WI38 (cell line): Measurements from ENCODE around the gene MBOAT2.

Experiments used
- H3K4me3 ChIP-seq: 2 replicates; pipeline ENCODE4 v1.5.1; 2011; ENCODE audit warnings: low read depth, mild to moderate bottlenecking, control low read depth, low read length
- TF ChIP-seq, protein P1 (sequence below): IDR thresholded peaks from 2 replicates; pipeline ENCODE4 v1.5.1; 2012; ENCODE audit warnings: low read depth, mild to moderate bottlenecking, control low read depth, low read length

MBOAT2 gene

GRCh38 chr2:8892111-8892510 lies 111.4 kb downstream of the MBOAT2 start:
- H3K4me3 ChIP-seq = no peak overlapping the region
- TF ChIP-seq, protein P1, sequence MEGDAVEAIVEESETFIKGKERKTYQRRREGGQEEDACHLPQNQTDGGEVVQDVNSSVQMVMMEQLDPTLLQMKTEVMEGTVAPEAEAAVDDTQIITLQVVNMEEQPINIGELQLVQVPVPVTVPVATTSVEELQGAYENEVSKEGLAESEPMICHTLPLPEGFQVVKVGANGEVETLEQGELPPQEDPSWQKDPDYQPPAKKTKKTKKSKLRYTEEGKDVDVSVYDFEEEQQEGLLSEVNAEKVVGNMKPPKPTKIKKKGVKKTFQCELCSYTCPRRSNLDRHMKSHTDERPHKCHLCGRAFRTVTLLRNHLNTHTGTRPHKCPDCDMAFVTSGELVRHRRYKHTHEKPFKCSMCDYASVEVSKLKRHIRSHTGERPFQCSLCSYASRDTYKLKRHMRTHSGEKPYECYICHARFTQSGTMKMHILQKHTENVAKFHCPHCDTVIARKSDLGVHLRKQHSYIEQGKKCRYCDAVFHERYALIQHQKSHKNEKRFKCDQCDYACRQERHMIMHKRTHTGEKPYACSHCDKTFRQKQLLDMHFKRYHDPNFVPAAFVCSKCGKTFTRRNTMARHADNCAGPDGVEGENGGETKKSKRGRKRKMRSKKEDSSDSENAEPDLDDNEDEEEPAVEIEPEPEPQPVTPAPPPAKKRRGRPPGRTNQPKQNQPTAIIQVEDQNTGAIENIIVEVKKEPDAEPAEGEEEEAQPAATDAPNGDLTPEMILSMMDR = no peak

- TF ChIP-seq, protein P1 = no peak
These were observed 113.5 kb downstream of the MBOAT2 start for GRCh38 chr2:8889978-8890377.

DNA sequence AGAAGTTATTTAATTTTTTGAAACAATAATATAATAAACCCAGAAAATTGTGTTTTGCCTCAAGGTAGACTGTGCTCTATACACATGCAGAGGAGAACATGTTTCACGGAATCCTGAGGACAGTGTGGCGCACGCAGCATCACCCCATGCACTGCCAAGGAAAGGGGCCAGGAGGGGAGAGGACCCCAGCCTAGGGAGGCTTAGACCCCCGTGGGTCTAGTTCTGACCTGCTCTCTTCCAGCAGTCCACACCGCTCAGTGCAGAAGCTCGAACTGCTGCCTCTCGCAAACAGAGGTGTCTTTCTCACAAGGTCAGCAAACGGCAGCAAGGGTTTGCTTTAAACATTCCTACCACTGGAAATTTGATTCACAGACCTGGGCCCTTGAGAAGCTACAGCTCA lies 114.5 kb downstream of the MBOAT2 start:
- TF ChIP-seq, protein P1 = no peak

More at GRCh38 chr2:8889978-8890377, 113.5 kb downstream of the MBOAT2 start:
- no peak overlapping the region for H3K4me3 ChIP-seq

GRCh38 chr2:8886876-8887275 lies 116.6 kb downstream of the MBOAT2 start:
- H3K4me3 ChIP-seq = no peak overlapping the region
- TF ChIP-seq, protein P1 = no peak

More for the DNA sequence above, 114.5 kb downstream of the MBOAT2 start:
- H3K4me3 ChIP-seq = no peak overlapping the region

DNA sequence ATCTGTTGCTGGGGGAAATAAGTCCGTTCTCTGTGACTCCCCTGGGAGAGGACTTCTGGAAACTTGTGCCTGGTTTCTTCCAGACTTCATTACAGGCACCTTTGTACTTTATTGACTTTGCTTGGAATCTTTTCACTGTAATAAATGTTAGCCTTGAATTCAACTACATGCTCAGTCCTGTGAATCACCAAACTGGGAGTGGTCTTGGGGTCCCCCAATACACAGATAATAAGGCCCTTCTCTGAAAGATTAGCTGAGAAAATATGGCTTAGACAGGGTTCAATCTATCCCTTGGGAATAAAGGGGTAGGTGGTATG lies 117.3 kb downstream of the MBOAT2 start:
- H3K4me3 ChIP-seq = no peak overlapping the region
- TF ChIP-seq, protein P1 = no peak

DNA sequence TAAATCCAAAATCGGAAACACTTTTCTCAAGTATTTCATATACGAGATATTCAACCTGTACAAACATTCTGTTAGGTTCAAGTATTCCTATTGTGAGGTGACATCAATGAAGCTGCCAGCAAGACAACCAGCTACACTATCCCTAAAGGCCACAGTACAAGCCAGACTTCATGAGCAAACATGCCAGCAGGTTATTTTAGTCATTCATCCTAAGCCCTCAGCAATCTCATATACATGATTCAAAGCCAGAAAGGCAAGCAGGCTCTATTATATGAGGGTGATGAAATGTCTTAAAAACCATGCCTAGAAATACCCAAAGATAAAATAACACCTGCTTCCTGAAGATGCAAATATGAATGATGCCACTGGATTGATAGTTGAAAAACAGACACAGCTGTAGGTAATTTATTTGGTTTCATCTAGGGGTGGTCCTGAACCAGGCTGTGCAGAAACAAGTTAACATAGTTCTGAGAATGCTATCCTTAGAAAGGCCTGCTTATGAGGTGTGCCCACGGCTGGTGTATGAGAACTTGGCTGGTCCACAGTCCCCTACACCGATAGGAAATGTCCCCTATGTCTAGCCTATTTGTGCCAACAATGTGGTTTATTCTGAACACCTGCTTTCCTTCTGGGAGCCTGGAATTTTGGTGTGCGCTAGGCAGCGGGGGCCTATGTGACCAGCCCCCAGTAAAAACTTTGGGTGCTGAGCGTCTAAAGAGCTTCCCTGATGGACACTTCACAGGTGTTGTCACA lies 117.9 kb downstream of the MBOAT2 start:
- TF ChIP-seq, protein P1 = no peak
- H3K4me3 ChIP-seq = no peak overlapping the region

DNA sequence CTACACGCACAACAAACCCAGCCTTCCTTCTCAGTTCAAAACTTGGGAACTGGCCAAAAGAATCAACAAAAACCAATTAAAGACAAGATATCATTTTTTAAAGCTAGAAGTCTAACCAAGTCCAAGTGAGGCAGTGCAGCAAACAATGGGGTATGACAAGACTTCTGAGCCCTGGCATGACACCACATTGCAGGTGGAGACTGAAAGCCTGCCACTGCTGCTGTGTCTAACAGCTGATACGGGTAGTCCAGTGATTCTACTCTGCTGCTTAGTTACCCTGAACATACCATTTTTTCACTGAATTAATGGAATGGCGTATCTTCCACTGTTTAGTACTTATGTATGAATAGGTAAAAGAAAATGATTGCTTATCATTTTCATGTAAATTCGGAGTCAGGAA lies 118.7 kb downstream of the MBOAT2 start:
- H3K4me3 ChIP-seq = no peak overlapping the region
- TF ChIP-seq, protein P1 = no peak
